Neural crest cell (in vitro differentiated cells): ENCODE data around the gene FBN3. TPM values are rescaled to one million over a fixed set of nuclear protein-coding genes. Genes with fewer than 3 reads are reported as not detected.

Source experiments
- DNase-seq: peaks from one replicate; pipeline ENCODE4 v3.0.0; 2021; ENCODE audit warnings: low read depth, mixed read lengths, low spot score
- H3K27ac Mint-ChIP-seq: one replicate; pipeline ENCODE4 v1.8.0; 2021; ENCODE audit warnings: mild to moderate bottlenecking, mixed read lengths; ENCODE audit not compliant: unreplicated experiment
- H3K27me3 Mint-ChIP-seq: 2 replicates; pipeline ENCODE4 v1.8.0; 2021; ENCODE audit warnings: low read depth, mild to moderate bottlenecking, mixed read lengths
- H3K36me3 Mint-ChIP-seq: 2 replicates; pipeline ENCODE4 v1.8.0; 2021; ENCODE audit warnings: low read depth, mild to moderate bottlenecking, mixed read lengths
- H3K4me1 Mint-ChIP-seq: 2 replicates; pipeline ENCODE4 v1.8.0; 2021; ENCODE audit warnings: mixed read lengths
- H3K4me3 Mint-ChIP-seq: one replicate; pipeline ENCODE4 v1.8.0; 2021; ENCODE audit warnings: mild to moderate bottlenecking, mixed read lengths
- H3K9me3 Mint-ChIP-seq: 2 replicates; pipeline ENCODE4 v1.8.0; 2021; ENCODE audit warnings: mixed read lengths
- CTCF ChIP-seq: fragments of 200-600 bp; sonication (generic); conservative IDR thresholded peaks from 2 replicates; pipeline ENCODE4 v1.5.0; 2021; ENCODE audit warnings: antibody characterized with exemption, mild to moderate bottlenecking
- total RNA-seq: library from RNA; stranded (reverse); gene quantifications from 2 replicates; pipeline ENCODE4 v1.2.1, GENCODE V29; 2021

Gene FBN3
- total RNA-seq, 1 donor from 2014 or later: 13.9 TPM

DNA sequence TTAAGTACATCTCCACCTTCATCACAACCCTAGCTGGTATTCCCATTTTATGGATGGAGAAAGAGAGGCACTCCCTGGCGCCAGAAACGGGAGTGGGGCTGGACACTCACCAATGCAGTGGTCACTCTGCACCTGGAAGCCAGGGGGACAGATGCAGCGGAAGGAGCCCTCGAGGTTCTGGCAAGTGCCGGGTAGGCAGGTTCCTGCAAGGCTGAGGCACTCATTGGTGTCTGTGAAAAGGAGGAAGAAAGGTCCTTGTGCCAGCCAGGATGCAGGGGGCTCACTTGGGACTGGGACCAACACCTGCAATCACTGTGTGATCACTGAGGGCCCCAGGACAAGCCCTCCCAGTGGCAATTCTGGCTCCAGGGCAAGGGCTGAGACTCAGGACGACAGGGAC lies 55.1 kb downstream of the FBN3 start:
- no peak for DNase-seq
- no peak overlapping the region for H3K4me3 Mint-ChIP-seq
- H3K9me3 Mint-ChIP-seq: no peaks in the 10 kb centered on the region
- TF ChIP-seq CTCF: no peak
- no peaks in the 10 kb centered on the region for H3K27me3 Mint-ChIP-seq
- H3K36me3 Mint-ChIP-seq: peaks cover 29% of the 10 kb centered on the region
- H3K4me1 Mint-ChIP-seq: no peaks in the 10 kb centered on the region
- H3K27ac Mint-ChIP-seq: no peak overlapping the region

DNA sequence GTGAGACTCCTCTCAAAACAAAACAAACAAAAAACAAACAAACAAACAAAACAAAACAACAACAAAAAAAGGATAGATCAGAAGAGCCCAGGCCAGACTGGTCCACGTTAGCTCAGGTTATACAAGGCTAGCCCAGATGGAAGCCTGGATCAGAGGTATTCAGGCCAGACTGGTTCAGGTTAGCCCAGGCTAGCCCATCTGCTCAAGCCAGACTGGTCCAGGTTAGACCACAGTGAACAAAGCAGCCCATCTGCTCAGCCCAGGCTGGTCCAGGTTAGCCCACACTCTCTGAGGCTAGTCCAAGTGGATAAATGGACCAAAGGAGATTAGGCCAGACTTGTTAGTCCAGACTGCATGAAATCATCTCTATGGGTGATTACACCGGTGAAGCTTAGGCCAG lies 55.7 kb downstream of the FBN3 start:
- no peaks in the 10 kb centered on the region for H3K27me3 Mint-ChIP-seq
- no peak overlapping the region for H3K4me3 Mint-ChIP-seq
- no peak for DNase-seq
- no peaks in the 10 kb centered on the region for H3K4me1 Mint-ChIP-seq
- no peak for TF ChIP-seq CTCF
- H3K36me3 Mint-ChIP-seq: peaks cover 26% of the 10 kb centered on the region
- no peak overlapping the region for H3K27ac Mint-ChIP-seq
- H3K9me3 Mint-ChIP-seq: no peaks in the 10 kb centered on the region

DNA sequence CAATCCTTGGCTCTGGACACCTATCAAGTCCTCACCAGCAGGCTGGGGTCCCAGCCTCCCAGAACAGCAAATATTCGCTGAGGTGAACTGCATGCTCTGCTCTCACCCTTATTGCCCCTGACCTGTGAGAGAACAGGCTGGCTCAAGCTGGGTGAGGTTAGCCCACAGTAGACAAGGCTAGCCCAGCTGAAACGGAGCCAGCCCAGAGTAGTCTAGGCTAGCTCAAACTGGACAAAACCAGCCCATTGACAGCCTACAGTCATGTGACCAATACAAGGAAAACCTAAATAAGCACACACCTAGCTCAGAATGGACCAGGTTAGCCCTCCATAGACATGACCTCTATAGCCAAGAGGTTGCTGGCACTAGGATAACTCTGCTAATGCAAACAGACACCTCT lies 58.4 kb downstream of the FBN3 start:
- Mint-ChIP-seq H3K27ac (no peak overlapping the region), H3K4me3 (no peak overlapping the region), H3K36me3 (peaks cover 12% of the 10 kb centered on the region), H3K4me1 (no peaks in the 10 kb centered on the region), H3K9me3 (no peaks in the 10 kb centered on the region), H3K27me3 (no peaks in the 10 kb centered on the region)
- no peak for DNase-seq
- TF ChIP-seq CTCF: no peak

- H3K4me3 Mint-ChIP-seq: no peak overlapping the region
- peaks cover 9% of the 10 kb centered on the region for H3K4me1 Mint-ChIP-seq
- no peak overlapping the region for H3K27ac Mint-ChIP-seq
- no peaks in the 10 kb centered on the region for H3K9me3 Mint-ChIP-seq
- peaks cover 6% of the 10 kb centered on the region for H3K36me3 Mint-ChIP-seq
- DNase-seq: no peak
- H3K27me3 Mint-ChIP-seq: no peaks in the 10 kb centered on the region
- TF ChIP-seq CTCF: no peak
Observed at GRCh38 chr19:8089664-8090601, 59.5 kb downstream of the FBN3 start.

- peak; percentile 14 for DNase-seq
- peaks cover 10% of the 10 kb centered on the region for H3K4me1 Mint-ChIP-seq
- H3K9me3 Mint-ChIP-seq: no peaks in the 10 kb centered on the region
- H3K4me3 Mint-ChIP-seq: no peak overlapping the region
- no peak overlapping the region for H3K27ac Mint-ChIP-seq
- peaks cover 2% of the 10 kb centered on the region for H3K36me3 Mint-ChIP-seq
- no peak for TF ChIP-seq CTCF
- H3K27me3 Mint-ChIP-seq: no peaks in the 10 kb centered on the region
Observed at GRCh38 chr19:8088752-8089663, 60.4 kb downstream of the FBN3 start.
